T-cell (primary cell): Measurements from ENCODE around the gene KCNN2. TPM values are rescaled to one million over a fixed set of nuclear protein-coding genes. Genes with fewer than 3 reads are reported as not detected.

Experiments used
- ATAC-seq, 4 experiments: fragments of 200-7000 bp in 3 of 4; fragments of 150-1000 bp in 1 of 4; cut with Tn5 transposase; replicated peaks in 1 of 4; 1 replicate in 3 of 4; 2 replicates in 1 of 4; pipeline ENCODE4 v1.10.0; 2021; ENCODE audit warnings: moderate library complexity in 3 of 4, mild to moderate bottlenecking in 2 of 4, moderate number of reproducible peaks in 1 of 4
- CTCF ChIA-PET, 2 donors: fragments of 300-600 bp; sonication (Branson Sonifier 250); formaldehyde crosslinking; loops; one replicate each; lab custom pipeline; 2022; ENCODE audit warnings: antibody characterized with exemption in 2 of 2; lab: Charles Lee
- POLR2A ChIA-PET, 2 donors: fragments of 300-600 bp; sonication (Branson Sonifier 250); formaldehyde crosslinking; loops; one replicate each; lab custom pipeline; 2022; ENCODE audit warnings: antibody characterized with exemption in 2 of 2; lab: Charles Lee
- DNase-seq, 35 experiments: peaks; one replicate each; pipeline versions ENCODE4 v3.0.0 to v3.0.0-alpha.2; 2013 to 2023
- H3K27ac ChIP-seq: one replicate; pipeline ENCODE4 v1.5.1; 2013; ENCODE audit warnings: low read length
- H3K27me3 ChIP-seq, 2 experiments: replicated peaks in 1 of 2; 1 replicate in 1 of 2; 2 replicates in 1 of 2; pipeline versions ENCODE4 v1.6.1 to v1.7.0; 2013; ENCODE audit warnings: low read length in 1 of 2, mixed read lengths in 1 of 2; ENCODE audit not compliant: control insufficient read depth in 2 of 2, insufficient read depth in 2 of 2; ENCODE audit errors: extremely low read depth in 1 of 2
- H3K36me3 ChIP-seq, 2 donors: 1 replicate in 1 of 2; 2 replicates in 1 of 2; pipeline versions ENCODE4 v1.6.1 to v1.7.0; 2013; ENCODE audit warnings: low read length in 1 of 2; ENCODE audit not compliant: control insufficient read depth in 2 of 2, insufficient read depth in 1 of 2; ENCODE audit errors: extremely low read depth in 1 of 2
- H3K4me1 ChIP-seq, 2 experiments: 1 replicate in 1 of 2; 2 replicates in 1 of 2; pipeline versions ENCODE4 v1.6.1 to v1.7.0; 2013; ENCODE audit warnings: low read length in 2 of 2, mixed read lengths in 1 of 2; ENCODE audit not compliant: insufficient read depth in 2 of 2, control insufficient read depth in 1 of 2; ENCODE audit errors: extremely low read depth in 1 of 2
- H3K4me3 ChIP-seq, 2 donors: 1 replicate in 1 of 2; 2 replicates in 1 of 2; pipeline versions ENCODE4 v1.5.1 to v1.7.0; 2013; ENCODE audit warnings: mild to moderate bottlenecking in 2 of 2, low read length in 1 of 2, moderate library complexity in 1 of 2; ENCODE audit not compliant: control insufficient read depth in 1 of 2; ENCODE audit errors: extremely low read depth in 1 of 2
- H3K9me3 ChIP-seq: 2 replicates; pipeline ENCODE4 v1.7.0; 2013
- H3K27ac Mint-ChIP-seq, 2 donors: one replicate each; pipeline ENCODE4 v1.8.0; 2020 to 2021; ENCODE audit warnings: mild to moderate bottlenecking in 2 of 2, mixed read lengths in 2 of 2
- H3K27me3 Mint-ChIP-seq, 2 donors: one replicate each; pipeline ENCODE4 v1.8.0; 2021 to 2022; ENCODE audit warnings: mixed read lengths in 2 of 2
- H3K36me3 Mint-ChIP-seq: one replicate; pipeline ENCODE4 v1.8.0; 2021; ENCODE audit warnings: mixed read lengths
- H3K4me1 Mint-ChIP-seq, 3 donors: one replicate each; pipeline ENCODE4 v1.8.0; 2020 to 2022; ENCODE audit warnings: mixed read lengths in 3 of 3, mild to moderate bottlenecking in 1 of 3
- H3K4me3 Mint-ChIP-seq, 3 donors: one replicate each; pipeline ENCODE4 v1.8.0; 2020 to 2022; ENCODE audit warnings: mild to moderate bottlenecking in 3 of 3, mixed read lengths in 3 of 3, moderate library complexity in 3 of 3
- H3K9me3 Mint-ChIP-seq, 3 donors: one replicate each; pipeline ENCODE4 v1.8.0; 2020 to 2022; ENCODE audit warnings: mixed read lengths in 3 of 3
- WGBS: methylation state at CpG from one replicate; pipeline ENCODE4 v1.1.5; 2013; ENCODE audit warnings: missing lambda C conversion rate; ENCODE audit not compliant: insufficient coverage; 5-methylcytosine and 5-hydroxymethylcytosine counted together
- total RNA-seq, 35 experiments: library from RNA in 6 of 35; stranded (reverse) in 6 of 35; fragments of 120-200 nt in 1 of 35; gene quantifications; one replicate each; pipeline versions ENCODE4 v1.2.1 to v1.2.4 and lab custom pipeline; 2013 to 2026

Gene KCNN2
- total RNA-seq, 5 donors from 2014 or later (not counting 1 experiment from before 2014, with no cell fraction given), result not detected

GRCh38 chr5:114387433-114387832 is 25.6 kb downstream of the KCNN2 start:
- Mint-ChIP-seq H3K27me3 (peaks cover 0 to 1% of the 10 kb centered on the region in 2 donors), H3K36me3 (no peaks in the 10 kb centered on the region), H3K4me1 (no peaks in the 10 kb centered on the region), H3K9me3 (peaks cover 0 to 4% (median 0%) of the 10 kb centered on the region in 3 donors), H3K27ac (no peak overlapping the region), H3K4me3 (no peak overlapping the region)
- no peaks in the 10 kb centered on the region for H3K27me3 ChIP-seq
- ATAC-seq (no peak), DNase-seq (no peak)
- H3K9me3 ChIP-seq, result no peaks in the 10 kb centered on the region
- ChIA-PET POLR2A (no interaction called here), CTCF (no interaction called here)
- no peak overlapping the region for H3K4me3 ChIP-seq
- no peak overlapping the region for H3K27ac ChIP-seq
- no peaks in the 10 kb centered on the region for H3K4me1 ChIP-seq
- no peaks in the 10 kb centered on the region for H3K36me3 ChIP-seq
- no CpG with 5 or more reads among the region's 1 CpG for WGBS

DNA sequence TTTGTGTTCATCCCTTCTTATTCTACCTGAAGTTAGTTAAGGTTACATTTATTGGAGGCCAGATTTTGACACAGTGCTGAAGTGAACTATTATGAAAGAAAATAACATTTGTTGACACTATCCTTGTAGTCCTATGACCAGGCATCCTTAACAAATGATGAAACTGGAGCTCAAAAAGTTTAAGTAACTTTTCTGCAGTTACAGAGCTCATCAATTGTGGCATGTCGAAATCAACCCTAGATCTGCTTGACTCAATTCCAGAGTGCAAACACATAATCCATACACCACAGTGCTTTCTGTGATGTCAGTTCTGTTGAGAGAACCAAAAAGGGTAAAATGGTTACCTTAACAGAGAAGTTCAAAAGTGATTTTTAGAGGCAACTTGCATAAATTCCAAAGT is 28.6 kb downstream of the KCNN2 start:
- no peak overlapping the region for H3K27ac Mint-ChIP-seq
- CTCF ChIA-PET, result no interaction called here
- no peaks in the 10 kb centered on the region for H3K9me3 Mint-ChIP-seq

DNA sequence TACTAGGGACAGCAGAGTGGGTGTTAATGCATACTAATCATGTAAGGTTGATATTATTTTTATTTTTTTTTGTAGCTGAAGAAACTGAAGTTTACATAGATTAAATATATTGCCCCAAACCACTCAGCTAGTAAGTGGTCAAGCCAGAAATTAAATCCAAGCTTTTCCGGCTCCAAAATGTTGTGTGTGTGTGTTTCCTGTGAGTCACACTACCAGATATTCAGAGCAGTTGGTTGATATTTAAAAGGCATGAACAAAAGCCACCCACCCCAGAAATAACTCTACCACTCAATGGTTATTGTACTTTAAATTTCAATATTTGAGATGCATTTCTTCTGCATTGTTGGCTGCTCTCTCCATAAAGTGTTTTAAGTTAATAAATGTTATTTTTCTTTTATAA is 29.5 kb downstream of the KCNN2 start:
- ChIA-PET POLR2A (no interaction called here), CTCF (no interaction called here)
- peaks cover 0 to 1% of the 10 kb centered on the region in 2 donors for H3K27me3 Mint-ChIP-seq
- no peak overlapping the region for H3K4me3 ChIP-seq
- no peak for DNase-seq
- H3K27ac ChIP-seq, result no peak overlapping the region
- ATAC-seq, result no peak
- no peaks in the 10 kb centered on the region for H3K27me3 ChIP-seq
- no peak overlapping the region for H3K4me3 Mint-ChIP-seq
- H3K9me3 ChIP-seq, result no peaks in the 10 kb centered on the region
- WGBS, result no CpG with 5 or more reads among the region's 1 CpG
- H3K36me3 Mint-ChIP-seq, result no peaks in the 10 kb centered on the region
- no peak overlapping the region for H3K27ac Mint-ChIP-seq
- H3K9me3 Mint-ChIP-seq, result no peaks in the 10 kb centered on the region
- no peaks in the 10 kb centered on the region for H3K4me1 Mint-ChIP-seq
- no peaks in the 10 kb centered on the region for H3K4me1 ChIP-seq
- H3K36me3 ChIP-seq, result no peaks in the 10 kb centered on the region

More for the DNA sequence above, 28.6 kb downstream of the KCNN2 start:
- ATAC-seq (no peak), DNase-seq (no peak)
- no peaks in the 10 kb centered on the region for H3K27me3 ChIP-seq
- no peaks in the 10 kb centered on the region for H3K36me3 ChIP-seq
- no CpG with 5 or more reads among the region's 1 CpG for WGBS
- Mint-ChIP-seq H3K4me3 (no peak overlapping the region), H3K4me1 (no peaks in the 10 kb centered on the region), H3K27me3 (peaks cover 0 to 1% of the 10 kb centered on the region in 2 donors), H3K36me3 (no peaks in the 10 kb centered on the region)
- POLR2A ChIA-PET, result no interaction called here
- H3K27ac ChIP-seq, result no peak overlapping the region
- no peaks in the 10 kb centered on the region for H3K9me3 ChIP-seq
- H3K4me1 ChIP-seq, result no peaks in the 10 kb centered on the region
- H3K4me3 ChIP-seq, result no peak overlapping the region

- Histone ChIP-seq H3K36me3 (no peaks in the 10 kb centered on the region), H3K27me3 (no peaks in the 10 kb centered on the region), H3K4me3 (no peak overlapping the region), H3K9me3 (no peaks in the 10 kb centered on the region), H3K4me1 (no peaks in the 10 kb centered on the region), H3K27ac (no peak overlapping the region)
- WGBS, result no CpG with 5 or more reads among the region's 1 CpG
- Mint-ChIP-seq H3K27ac (no peak overlapping the region), H3K4me1 (no peaks in the 10 kb centered on the region), H3K27me3 (peaks cover 0 to 1% of the 10 kb centered on the region in 2 donors), H3K36me3 (no peaks in the 10 kb centered on the region), H3K4me3 (no peak overlapping the region), H3K9me3 (no peaks in the 10 kb centered on the region)
- no peak for DNase-seq
- ATAC-seq, result no peak
- ChIA-PET POLR2A (no interaction called here), CTCF (no interaction called here)
Measured at GRCh38 chr5:114393159-114393558, 31.3 kb downstream of the KCNN2 start.

- H3K27ac Mint-ChIP-seq, result no peak overlapping the region
- no peaks in the 10 kb centered on the region for H3K4me1 Mint-ChIP-seq
- WGBS, result 75% methylated on average over 1 of the region's 1 CpG
- H3K27ac ChIP-seq, result no peak overlapping the region
- no peaks in the 10 kb centered on the region for H3K36me3 Mint-ChIP-seq
- H3K4me1 ChIP-seq, result no peaks in the 10 kb centered on the region
- no peaks in the 10 kb centered on the region for H3K27me3 Mint-ChIP-seq
- no peak overlapping the region for H3K4me3 ChIP-seq
- H3K9me3 Mint-ChIP-seq, result peaks cover 0 to 18% (median 12%) of the 10 kb centered on the region in 3 donors
- no peaks in the 10 kb centered on the region for H3K27me3 ChIP-seq
- no peak for DNase-seq
- no peaks in the 10 kb centered on the region for H3K9me3 ChIP-seq
- no peaks in the 10 kb centered on the region for H3K36me3 ChIP-seq
- no peak for ATAC-seq
- no peak overlapping the region for H3K4me3 Mint-ChIP-seq
- POLR2A ChIA-PET, result no interaction called here
- CTCF ChIA-PET, result no interaction called here
Measured at GRCh38 chr5:114402206-114402605, 40.3 kb downstream of the KCNN2 start.

- H3K27me3 Mint-ChIP-seq, result no peaks in the 10 kb centered on the region
- no peak overlapping the region for H3K4me3 Mint-ChIP-seq
- ChIA-PET CTCF (no interaction called here), POLR2A (no interaction called here)
- no peaks in the 10 kb centered on the region for H3K4me1 Mint-ChIP-seq
- H3K27ac Mint-ChIP-seq, result no peak overlapping the region
- no peaks in the 10 kb centered on the region for H3K27me3 ChIP-seq
- no peaks in the 10 kb centered on the region for H3K9me3 ChIP-seq
- no peaks in the 10 kb centered on the region for H3K36me3 ChIP-seq
- H3K4me3 ChIP-seq, result no peak overlapping the region
- no peaks in the 10 kb centered on the region for H3K36me3 Mint-ChIP-seq
- H3K9me3 Mint-ChIP-seq, result no peaks in the 10 kb centered on the region
- H3K27ac ChIP-seq, result no peak overlapping the region
- no peak for ATAC-seq
- no peak for DNase-seq
- 80% methylated on average over 1 of the region's 3 CpGs for WGBS
- H3K4me1 ChIP-seq, result no peaks in the 10 kb centered on the region
Measured at GRCh38 chr5:114407783-114408182, 45.9 kb downstream of the KCNN2 start.

DNA sequence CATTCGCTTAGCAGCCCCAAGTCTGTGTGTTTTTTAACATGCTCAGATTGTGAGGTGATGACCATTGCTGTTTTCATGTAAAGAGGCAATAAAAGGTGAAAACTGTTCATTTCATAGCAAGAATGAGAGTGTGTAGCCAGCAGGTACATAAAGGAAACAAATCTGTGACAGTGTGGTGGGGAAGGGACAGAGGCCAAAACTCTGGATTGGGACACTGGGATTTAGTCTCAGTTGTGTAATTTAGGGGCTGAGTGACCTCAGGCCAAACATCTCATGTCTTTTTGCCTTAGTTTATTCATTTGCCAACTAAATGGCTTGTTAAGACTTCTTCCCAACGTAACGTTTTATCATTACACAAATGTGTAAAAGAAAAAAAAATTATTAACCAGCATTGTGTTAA is 47.0 kb downstream of the KCNN2 start:
- Mint-ChIP-seq H3K9me3 (no peaks in the 10 kb centered on the region), H3K27ac (no peak overlapping the region), H3K27me3 (no peaks in the 10 kb centered on the region), H3K4me1 (no peaks in the 10 kb centered on the region), H3K4me3 (no peak overlapping the region), H3K36me3 (no peaks in the 10 kb centered on the region)
- WGBS, result no CpG with 5 or more reads among the region's 3 CpGs
- Histone ChIP-seq H3K36me3 (no peaks in the 10 kb centered on the region), H3K27ac (no peak overlapping the region), H3K9me3 (no peaks in the 10 kb centered on the region), H3K4me1 (no peaks in the 10 kb centered on the region), H3K4me3 (no peak overlapping the region), H3K27me3 (no peaks in the 10 kb centered on the region)
- POLR2A ChIA-PET, result no interaction called here
- no peak for DNase-seq
- ATAC-seq, result no peak
- CTCF ChIA-PET, result interaction anchor here in 1 of 2 donors (0.7 kb wide), 1 partner anchor 14 kb away, joined by 3 read pairs; no protein-coding TSS in a partner anchor
